BLaER1 treated with 17β-estradiol and CSF1 and Interleukin-3, amounts not matched to agents 10 nM and 100 nM (cell line): ENCODE results near the gene SLC12A7.

ENCODE experiments used
- H3K27ac ChIP-seq, 11 experiments: shearing (Covaris generic); formaldehyde crosslinking; 2 replicates each; pipeline ENCODE4 v1.8.1; 2022
- H3K27me3 ChIP-seq, 11 experiments: shearing (Covaris generic); formaldehyde crosslinking; 2 replicates each; pipeline ENCODE4 v1.8.1; 2022
- H3K36me3 ChIP-seq, 11 experiments: shearing (Covaris generic); formaldehyde crosslinking; 2 replicates each; pipeline ENCODE4 v1.8.1; 2022
- H3K4me1 ChIP-seq, 10 experiments: shearing (Covaris generic); formaldehyde crosslinking; 2 replicates each; pipeline ENCODE4 v1.8.1; 2022
- H3K4me2 ChIP-seq, 11 experiments: shearing (Covaris generic); formaldehyde crosslinking; 2 replicates each; pipeline ENCODE4 v1.8.1; 2022
- H3K4me3 ChIP-seq, 10 experiments: shearing (Covaris generic); formaldehyde crosslinking; 2 replicates each; pipeline ENCODE4 v1.8.1; 2022
- H3K9ac ChIP-seq, 11 experiments: shearing (Covaris generic); formaldehyde crosslinking; 2 replicates each; pipeline ENCODE4 v1.8.1; 2022
- H3K9me3 ChIP-seq, 11 experiments: shearing (Covaris generic); formaldehyde crosslinking; replicated peaks in 1 of 11; 2 replicates each; pipeline ENCODE4 v1.8.1; 2022
- H4K20me1 ChIP-seq, 11 experiments: shearing (Covaris generic); formaldehyde crosslinking; 2 replicates each; pipeline ENCODE4 v1.8.1; 2022
- Cebpa-rat ChIP-seq, 11 experiments: shearing (Covaris generic); IDR thresholded peaks; 2 replicates each; pipeline ENCODE4 v1.8.1; 2022

Gene SLC12A7

DNA sequence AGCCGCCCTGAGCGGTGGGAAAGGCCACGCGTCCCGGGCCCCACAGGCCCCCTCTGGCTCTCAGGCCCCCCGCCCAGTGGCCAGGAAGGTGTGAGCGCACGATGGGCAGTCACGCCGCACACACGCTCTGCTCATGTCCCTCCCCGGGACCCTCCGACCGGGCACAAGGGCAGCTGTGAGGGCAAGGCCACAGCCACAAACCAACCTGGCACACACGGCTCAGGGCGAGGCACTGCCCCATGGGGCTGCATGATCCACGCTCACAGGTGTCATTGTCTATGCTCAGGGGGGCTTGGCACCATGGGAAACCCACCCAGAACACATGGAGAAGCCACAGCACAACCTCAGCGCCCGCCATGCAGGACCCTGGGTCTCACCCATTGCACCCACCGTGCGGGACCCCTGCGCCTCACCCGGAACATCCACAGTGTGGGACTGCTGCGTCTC, 51.3 kb downstream of the SLC12A7 start:
- H3K4me1 ChIP-seq = peaks cover 7 to 17% (median 14%) of the 10 kb centered on the region in 10 experiments; a peak in 19 of 20 replicates
- peaks cover 0 to 56% (median 7%) of the 10 kb centered on the region in 11 experiments; a peak in 9 of 22 replicates for H3K36me3 ChIP-seq
- H3K27me3 ChIP-seq = no peaks in the 10 kb centered on the region
- no peaks in the 10 kb centered on the region for H3K9me3 ChIP-seq
- no peak overlapping the region for H3K4me3 ChIP-seq
- no peak overlapping the region for H3K9ac ChIP-seq
- H3K27ac ChIP-seq = no peak overlapping the region
- H3K4me2 ChIP-seq = no peak overlapping the region
- TF ChIP-seq Cebpa-rat (IDR thresholded peaks at IDR 0.05) = no peak
- H4K20me1 ChIP-seq = peaks cover 0 to 38% (median 6%) of the 10 kb centered on the region in 11 experiments; a peak in 8 of 22 replicates

DNA sequence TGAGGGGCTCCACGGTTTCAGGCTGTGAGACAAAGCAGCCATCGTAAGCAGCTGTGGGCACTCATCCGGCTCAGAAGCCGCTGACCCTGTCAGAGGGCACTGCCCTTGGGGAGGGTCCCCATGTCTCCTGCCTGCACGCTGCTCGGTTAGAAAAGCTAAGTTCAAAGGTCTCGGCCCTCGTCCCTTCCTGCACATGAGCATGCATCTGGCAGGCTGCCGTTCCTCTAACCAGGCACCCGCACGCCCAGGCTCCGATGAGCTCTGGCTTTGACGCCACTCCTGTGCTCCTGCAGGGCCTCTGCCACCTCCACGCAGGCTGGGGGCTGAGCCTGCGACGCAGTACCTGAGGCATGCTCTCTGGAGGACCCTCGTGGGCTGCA, 52.0 kb downstream of the SLC12A7 start:
- H3K9ac ChIP-seq = no peak overlapping the region
- H3K4me2 ChIP-seq = no peak overlapping the region
- H3K27me3 ChIP-seq = no peaks in the 10 kb centered on the region
- H3K27ac ChIP-seq = no peak overlapping the region
- H4K20me1 ChIP-seq = peaks cover 0 to 44% (median 7%) of the 10 kb centered on the region in 11 experiments; a peak in 10 of 22 replicates
- H3K36me3 ChIP-seq = peaks cover 0 to 49% (median 10%) of the 10 kb centered on the region in 11 experiments; a peak in 9 of 22 replicates
- no peak overlapping the region for H3K4me3 ChIP-seq
- TF ChIP-seq Cebpa-rat (IDR thresholded peaks at IDR 0.05) = no peak
- H3K9me3 ChIP-seq = no peaks in the 10 kb centered on the region
- H3K4me1 ChIP-seq = peaks cover 9 to 24% (median 20%) of the 10 kb centered on the region in 10 experiments

DNA sequence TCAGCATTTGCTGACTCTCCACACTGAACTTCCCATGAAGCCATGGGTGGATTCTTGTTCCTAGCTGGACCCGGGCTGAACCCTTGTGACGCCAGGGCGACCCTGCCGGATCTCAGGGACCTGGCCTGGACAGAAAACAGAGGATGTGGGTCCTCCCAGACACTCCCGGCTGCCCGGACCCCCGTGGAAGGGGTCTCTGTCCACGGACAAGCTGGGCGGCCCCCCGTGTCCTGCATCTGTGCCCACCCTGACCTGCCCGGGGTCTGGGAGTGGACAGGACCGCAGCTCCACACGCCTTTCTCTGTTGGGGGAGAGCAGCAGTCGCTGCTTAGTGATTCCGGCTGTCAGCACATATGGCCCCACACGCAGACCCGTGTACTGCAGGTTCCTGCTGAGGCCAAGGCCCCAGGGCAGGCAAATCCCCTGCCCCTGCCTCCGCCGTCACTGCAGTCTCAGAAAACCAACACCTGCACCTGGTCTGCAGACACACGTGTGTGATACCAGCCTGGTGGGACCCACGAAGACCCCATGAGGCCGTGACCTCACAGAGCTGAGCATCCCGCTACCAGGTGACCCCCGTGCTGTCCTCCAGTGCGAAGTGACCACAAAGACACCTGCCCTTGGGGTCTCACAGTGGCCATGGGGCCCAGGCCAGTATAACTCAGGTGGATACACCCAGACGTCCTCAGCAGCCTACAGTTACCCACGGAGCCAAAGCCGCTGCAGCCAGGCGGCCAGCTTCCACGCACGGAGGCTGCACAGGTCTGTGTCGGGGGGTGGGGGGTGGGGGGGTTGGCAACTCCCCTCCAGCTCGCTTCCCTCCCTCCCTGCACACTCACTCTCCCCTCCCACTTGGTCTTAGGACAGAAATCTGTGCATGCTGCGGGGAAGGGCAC, 52.6 kb downstream of the SLC12A7 start:
- H4K20me1 ChIP-seq = peaks cover 0 to 49% (median 13%) of the 10 kb centered on the region in 11 experiments; a peak in 17 of 22 replicates
- no peak overlapping the region for H3K4me3 ChIP-seq
- H3K27me3 ChIP-seq = peaks cover 0 to 2% (median 0%) of the 10 kb centered on the region in 11 experiments; a peak in 1 of 22 replicates
- no peak overlapping the region for H3K4me2 ChIP-seq
- no peaks in the 10 kb centered on the region for H3K9me3 ChIP-seq
- H3K27ac ChIP-seq = no peak overlapping the region
- peaks cover 0 to 44% (median 9%) of the 10 kb centered on the region in 11 experiments; a peak in 9 of 22 replicates for H3K36me3 ChIP-seq
- TF ChIP-seq Cebpa-rat (IDR thresholded peaks at IDR 0.05) = no peak
- no peak overlapping the region for H3K9ac ChIP-seq
- H3K4me1 ChIP-seq = peaks cover 15 to 31% (median 27%) of the 10 kb centered on the region in 10 experiments

DNA sequence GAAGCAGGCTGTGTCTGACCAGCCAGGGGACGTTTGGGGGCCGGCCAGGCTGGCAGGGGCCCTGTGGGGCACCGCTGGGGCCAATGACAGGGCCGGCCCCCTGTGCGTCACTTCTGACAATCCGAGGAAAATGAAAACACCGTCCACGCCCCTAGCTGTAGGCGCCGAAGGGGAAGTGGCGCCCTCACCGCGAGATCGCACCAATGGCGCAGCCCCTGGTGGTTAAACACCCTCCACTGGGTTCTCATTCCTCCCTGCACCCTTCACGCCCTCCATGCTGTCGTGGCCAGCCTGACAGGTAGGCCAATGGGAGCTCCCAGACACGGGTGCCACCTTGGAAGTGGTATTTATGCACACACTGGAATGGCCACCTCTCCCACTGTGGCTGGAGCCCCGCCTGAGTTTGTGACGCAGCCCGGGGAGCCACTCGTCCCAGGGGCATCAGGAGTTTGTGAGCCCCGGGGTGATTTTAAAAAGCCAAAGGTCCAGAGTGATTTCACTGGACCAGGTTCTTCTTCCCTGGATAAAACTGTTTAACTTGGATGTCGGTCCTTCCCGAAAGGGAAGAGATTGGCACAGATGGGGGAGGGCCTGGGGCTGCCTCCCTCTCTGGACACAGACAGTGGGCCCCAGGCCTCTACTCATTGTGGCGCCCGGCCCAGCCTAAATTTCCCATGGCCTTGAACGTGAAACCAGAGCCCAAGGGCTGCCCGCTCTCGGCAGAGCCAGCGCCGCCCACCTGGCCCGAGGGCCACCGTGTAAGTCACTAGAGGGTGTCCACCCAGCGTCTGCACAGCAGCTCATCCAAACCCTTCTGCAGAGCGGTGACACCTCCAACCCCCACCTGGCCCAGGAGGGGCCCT, 53.5 kb downstream of the SLC12A7 start:
- Histone ChIP-seq H3K4me3 (no peak overlapping the region), H3K4me1 (peaks cover 24 to 39% (median 36%) of the 10 kb centered on the region in 10 experiments), H3K36me3 (peaks cover 0 to 39% (median 4%) of the 10 kb centered on the region in 11 experiments; a peak in 9 of 22 replicates), H3K27ac (no peak overlapping the region), H3K4me2 (no peak overlapping the region), H4K20me1 (peaks cover 8 to 57% (median 23%) of the 10 kb centered on the region in 11 experiments; a peak in 20 of 22 replicates), H3K9ac (no peak overlapping the region), H3K9me3 (no peaks in the 10 kb centered on the region), H3K27me3 (peaks cover 0 to 5% (median 0%) of the 10 kb centered on the region in 11 experiments; a peak in 1 of 22 replicates)
- TF ChIP-seq Cebpa-rat (IDR thresholded peaks at IDR 0.05) = no peak

DNA sequence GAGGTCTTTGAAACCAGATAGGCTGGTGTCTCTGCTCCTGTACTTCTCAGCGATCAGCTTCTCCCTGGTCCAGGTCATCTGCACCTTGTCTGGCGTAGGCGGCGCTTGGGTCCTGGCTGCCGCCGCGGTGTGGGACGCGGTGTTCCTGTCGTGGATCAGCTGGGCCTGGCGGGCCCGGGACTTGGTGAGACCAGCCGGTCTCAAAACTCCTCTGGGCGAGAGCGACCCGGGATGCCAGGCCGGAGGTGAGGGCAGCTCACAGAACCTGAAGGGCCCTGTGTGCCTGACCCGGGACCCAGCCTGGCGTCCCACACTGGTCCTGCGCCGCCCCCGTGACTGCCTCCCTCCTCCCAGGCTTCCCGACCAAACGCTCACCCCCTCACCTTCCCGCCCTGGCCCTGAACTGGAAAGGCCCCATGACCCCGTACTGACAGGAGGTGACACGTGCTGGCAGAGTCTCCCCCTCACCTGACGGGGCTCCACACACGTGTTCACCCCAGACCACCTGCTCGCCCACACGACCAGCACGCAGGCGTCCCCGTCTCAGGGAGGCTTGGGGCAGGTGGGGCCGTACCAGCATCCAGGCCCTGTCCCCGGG, 54.3 kb downstream of the SLC12A7 start:
- Histone ChIP-seq H3K27ac (no peak overlapping the region), H3K4me2 (no peak overlapping the region), H3K4me1 (peaks cover 30 to 46% (median 43%) of the 10 kb centered on the region in 10 experiments), H3K36me3 (peaks cover 0 to 36% (median 4%) of the 10 kb centered on the region in 11 experiments; a peak in 8 of 22 replicates), H3K9me3 (no peaks in the 10 kb centered on the region), H3K9ac (no peak overlapping the region), H4K20me1 (peaks cover 14 to 60% (median 30%) of the 10 kb centered on the region in 11 experiments; a peak in 20 of 22 replicates), H3K27me3 (peaks cover 0 to 5% (median 0%) of the 10 kb centered on the region in 11 experiments; a peak in 1 of 22 replicates), H3K4me3 (no peak overlapping the region)
- no peak for TF ChIP-seq Cebpa-rat (IDR thresholded peaks at IDR 0.05)

DNA sequence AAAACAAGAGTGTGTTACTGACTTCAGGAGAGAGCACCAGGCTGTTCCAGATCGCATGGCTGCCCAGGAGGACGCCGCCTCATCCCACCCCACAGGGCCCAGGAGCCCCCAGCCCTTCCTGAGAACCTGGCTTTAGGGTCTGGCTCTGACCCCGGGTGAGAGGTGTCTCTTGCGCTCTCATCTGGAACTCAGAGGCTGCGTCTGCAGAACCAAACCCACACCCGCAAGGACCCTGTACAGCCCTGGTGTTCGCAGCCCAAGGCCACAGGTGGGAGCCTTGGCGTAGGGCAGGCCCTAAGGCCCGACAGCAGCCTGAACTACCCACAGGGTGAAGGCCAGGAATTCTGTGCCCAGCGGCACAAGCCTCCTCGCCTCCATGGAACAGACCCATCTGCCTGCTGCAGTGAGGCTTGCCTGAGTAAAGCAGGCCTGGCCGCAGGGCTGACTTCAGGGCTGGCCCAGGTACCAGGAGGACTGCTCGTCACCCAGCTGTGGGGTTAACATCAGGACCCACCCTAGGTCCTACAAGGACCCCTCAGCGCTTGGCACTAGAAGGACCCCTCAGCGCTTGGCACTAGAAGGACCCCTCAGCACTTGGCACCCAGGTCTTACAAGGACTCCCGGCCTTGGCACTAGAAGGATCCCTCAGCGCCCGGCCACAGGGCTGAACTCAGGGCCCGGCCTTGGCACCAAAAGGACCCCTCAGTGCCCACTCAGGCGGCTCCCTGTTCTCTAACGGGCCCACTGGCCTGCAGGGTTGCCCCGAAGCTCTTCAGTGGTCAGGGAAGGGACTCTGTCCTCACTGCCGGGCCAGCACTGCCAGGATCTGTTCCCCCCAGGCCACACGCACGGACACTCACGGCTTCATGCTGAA, 55.0 kb downstream of the SLC12A7 start:
- Histone ChIP-seq H3K36me3 (peaks cover 0 to 38% (median 4%) of the 10 kb centered on the region in 11 experiments; a peak in 8 of 22 replicates), H3K4me1 (peaks cover 30 to 54% (median 51%) of the 10 kb centered on the region in 10 experiments), H3K27ac (no peak overlapping the region), H4K20me1 (peaks cover 14 to 67% (median 37%) of the 10 kb centered on the region in 11 experiments; a peak in 20 of 22 replicates), H3K9ac (no peak overlapping the region; a peak in 1 of 22 replicates), H3K9me3 (no peaks in the 10 kb centered on the region), H3K4me2 (peak overlapping the region in 5 of 11 experiments; percentile 72 to 92 (median 84); a peak in 6 of 22 replicates), H3K27me3 (peaks cover 0 to 6% (median 0%) of the 10 kb centered on the region in 11 experiments; a peak in 2 of 22 replicates), H3K4me3 (no peak overlapping the region)
- no peak for TF ChIP-seq Cebpa-rat (IDR thresholded peaks at IDR 0.05)

DNA sequence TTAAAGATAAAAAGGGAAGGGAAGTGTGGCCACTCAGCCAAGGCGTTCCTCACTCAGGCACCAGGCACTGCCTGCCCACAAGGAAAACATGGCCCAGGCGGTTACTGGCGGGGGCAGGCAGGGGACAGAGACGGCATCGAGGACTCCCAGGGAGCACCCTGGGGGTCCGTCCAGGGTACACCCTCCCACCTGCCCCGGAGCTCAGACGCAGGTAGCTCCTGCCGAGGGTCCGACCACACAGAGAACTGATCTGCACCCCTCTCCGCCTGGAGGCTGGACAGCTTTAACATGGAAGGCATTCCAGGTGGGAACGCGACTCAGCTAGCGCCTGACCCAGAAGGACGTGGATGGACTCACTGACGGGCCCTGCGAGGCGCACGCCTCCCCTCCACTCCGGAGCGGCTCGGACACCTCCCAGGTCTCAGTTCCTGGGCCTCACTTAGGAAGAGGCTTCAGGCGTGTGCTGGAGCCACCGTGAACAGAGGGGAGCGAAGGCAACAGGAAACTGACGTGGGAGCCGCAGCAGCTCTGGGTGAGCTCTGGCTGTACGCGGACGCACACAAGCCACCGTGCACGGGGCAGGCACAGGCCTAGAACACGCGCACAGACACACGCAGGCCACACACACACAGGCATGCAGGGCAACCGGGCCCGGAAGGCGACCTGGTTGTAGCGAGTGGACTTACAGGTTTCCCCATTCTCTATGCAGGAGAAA, 55.8 kb downstream of the SLC12A7 start:
- Histone ChIP-seq H3K9me3 (no peaks in the 10 kb centered on the region), H3K4me3 (no peak overlapping the region), H3K27me3 (peaks cover 0 to 13% (median 0%) of the 10 kb centered on the region in 11 experiments; a peak in 3 of 22 replicates), H3K9ac (0 out of 22 replicates have a peak overlapping the region, but pooled peaks of 2 of the 11 experiments have one; percentile 4 to 9), H4K20me1 (peaks cover 14 to 75% (median 38%) of the 10 kb centered on the region in 11 experiments; a peak in 20 of 22 replicates), H3K36me3 (peaks cover 0 to 38% (median 3%) of the 10 kb centered on the region in 11 experiments; a peak in 7 of 22 replicates), H3K27ac (no peak overlapping the region), H3K4me1 (peaks cover 30 to 62% (median 59%) of the 10 kb centered on the region in 10 experiments), H3K4me2 (peak overlapping the region; percentile 22 to 92 (median 78); a peak in 19 of 22 replicates)
- no peak for TF ChIP-seq Cebpa-rat (IDR thresholded peaks at IDR 0.05)
